Left lobe of liver (tissue), 2 donors: ENCODE measurements around the gene MKNK2. TPM values are rescaled to one million over a fixed set of nuclear protein-coding genes. Genes with fewer than 3 reads are reported as not detected.
A peak's percentile ranks its signal among the peaks of the same experiment; 100 is the strongest.

Source experiments
- ATAC-seq: fragments of 200-7000 bp; cut with Tn5 transposase; one replicate; pipeline ENCODE4 v1.9.1; 2020; ENCODE audit warnings: mild to moderate bottlenecking, moderate library complexity
- DNase-seq: peaks from one replicate; pipeline ENCODE4 v3.0.0-alpha.2; 2020; ENCODE audit warnings: low spot score
- total RNA-seq: library from RNA; stranded (reverse); gene quantifications from one replicate; pipeline ENCODE4 v1.2.1, GENCODE V29; 2021
- donor health status: DM: no; HTN: no; CAD: no; lungs with moderate emphysema.
- donor health status: DM: no; HTN: yes; CAD: no.

Gene MKNK2
- total RNA-seq, 1 donor from 2014 or later: 149 TPM

DNA sequence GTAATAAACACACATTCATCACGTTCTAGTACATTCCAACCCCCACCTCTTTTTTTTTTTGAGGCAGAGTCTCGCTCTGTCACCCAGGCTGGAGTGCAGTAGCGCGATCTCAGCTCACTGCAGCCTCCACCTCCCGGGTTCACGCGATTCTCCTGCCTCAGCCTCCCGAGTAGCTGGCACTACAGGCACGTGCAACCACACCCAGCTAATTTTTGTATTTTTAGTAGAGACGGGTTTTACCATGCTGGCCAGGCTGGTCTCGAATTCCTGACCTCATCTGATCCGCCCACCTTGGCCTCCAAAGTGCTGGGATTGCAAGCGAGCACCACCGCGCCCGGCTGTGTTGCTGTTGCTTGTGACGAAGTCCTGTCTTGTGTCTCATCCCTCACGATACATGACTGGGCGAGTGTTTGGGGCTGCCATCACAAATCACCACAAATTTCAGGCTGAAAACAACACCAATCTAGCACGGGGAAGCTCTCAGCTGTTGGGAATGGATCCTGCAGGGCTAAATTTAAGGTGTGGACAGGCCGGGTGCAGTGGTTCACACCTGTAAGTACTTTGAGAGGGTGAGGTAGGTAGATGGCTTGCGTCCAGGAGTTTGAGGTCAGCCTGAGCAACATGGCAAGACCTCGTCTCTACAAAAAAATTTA, 29.4 kb upstream of the MKNK2 start:
- DNase-seq (no peak), ATAC-seq (no peak)

DNA sequence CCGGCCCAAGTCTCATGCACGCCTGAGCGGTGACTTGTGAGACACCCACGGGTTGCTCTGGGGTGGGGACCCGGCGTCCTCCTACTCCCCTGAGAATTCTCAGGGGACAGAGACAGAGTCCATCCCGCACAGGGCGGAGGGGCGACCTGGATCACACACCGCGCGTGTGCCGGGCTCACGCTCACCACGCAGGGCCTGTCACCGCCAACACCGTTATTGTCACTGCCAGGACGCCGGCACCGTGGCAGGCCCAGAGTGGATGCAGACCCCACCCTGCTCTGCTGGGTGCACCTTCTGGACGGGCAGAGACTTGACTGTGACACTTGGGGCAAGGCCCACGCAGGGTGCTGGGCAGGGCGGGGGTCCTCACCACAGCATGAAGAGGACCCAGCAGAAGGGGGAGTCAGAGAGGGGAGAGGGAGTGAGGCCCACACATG, 28.8 kb upstream of the MKNK2 start:
- ATAC-seq: no peak
- DNase-seq: no peak

DNA sequence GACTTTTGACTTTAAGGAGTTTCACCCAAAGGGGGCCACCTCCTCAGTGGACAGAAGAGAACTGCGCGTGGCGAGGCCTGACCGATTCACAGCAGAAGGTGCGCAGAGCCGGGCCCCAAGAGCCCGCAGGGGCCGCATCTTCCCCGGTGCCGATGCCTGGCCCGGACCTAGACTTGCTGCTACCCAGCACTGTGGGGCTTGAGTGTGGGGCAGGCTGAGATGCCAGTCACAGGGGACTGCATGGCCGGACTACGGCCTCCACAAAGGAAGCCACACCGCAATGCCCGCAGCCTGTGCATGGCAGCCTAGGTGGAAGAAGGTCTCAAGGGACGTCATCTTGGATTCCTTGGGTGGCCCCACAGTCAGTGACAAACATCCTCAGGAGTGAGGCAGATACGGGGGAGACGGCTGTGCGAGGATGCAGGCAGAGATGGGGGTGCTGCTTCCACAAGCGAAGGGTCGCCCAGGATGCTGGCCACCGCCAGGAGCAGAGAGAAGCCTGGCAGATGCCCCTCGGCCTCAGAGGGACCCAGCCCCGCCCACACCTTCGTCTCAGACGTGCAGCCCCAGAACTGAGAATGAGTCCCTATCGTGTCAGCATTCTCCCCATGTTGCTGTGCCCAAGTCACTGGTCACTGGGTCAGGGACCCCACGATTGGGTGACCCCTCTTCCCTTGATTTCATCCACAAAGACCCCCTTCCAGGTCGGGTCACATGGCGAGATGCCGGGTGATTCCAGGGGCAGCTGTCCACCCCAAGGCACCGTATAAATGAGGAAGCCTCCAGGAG, 28.2 kb upstream of the MKNK2 start:
- ATAC-seq: no peak
- DNase-seq: no peak

DNA sequence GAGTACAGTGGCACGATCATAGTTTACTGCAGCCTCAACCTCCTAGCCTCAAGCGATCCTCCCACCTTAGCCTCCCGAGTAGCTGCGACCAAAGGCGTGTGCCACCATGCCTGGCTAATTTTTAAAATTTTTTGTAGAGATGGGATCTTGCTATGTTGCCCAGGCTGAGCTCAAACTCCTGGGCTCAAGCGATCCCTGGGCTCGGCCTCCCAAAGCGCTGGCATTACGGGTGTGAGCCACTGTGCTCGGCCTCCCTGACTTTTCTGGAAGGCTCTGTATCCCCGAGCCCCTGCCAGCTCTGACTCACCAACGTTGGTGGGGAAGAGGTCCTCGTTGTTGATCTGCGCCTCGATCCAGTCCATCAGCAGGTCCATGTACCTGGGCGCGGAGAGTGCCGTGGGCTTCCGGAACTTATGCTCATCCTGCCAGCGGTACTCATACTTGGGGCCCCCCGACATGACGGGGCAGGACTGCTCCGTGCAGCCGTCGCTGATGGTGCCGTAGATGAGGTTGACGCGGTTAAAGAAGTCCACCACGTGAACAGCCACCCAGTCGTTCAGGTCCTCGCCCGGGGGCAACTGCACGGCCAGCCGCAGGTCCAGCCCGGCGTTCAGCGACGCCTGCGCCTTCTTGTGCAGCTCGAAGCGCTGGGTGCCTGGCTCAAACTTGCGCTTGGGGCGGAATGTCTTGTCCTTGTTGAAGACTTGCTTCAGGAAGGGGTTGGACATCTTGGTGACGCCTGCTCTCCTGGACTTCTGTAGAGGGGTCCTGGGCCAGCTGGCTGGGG, 27.0 kb upstream of the MKNK2 start:
- DNase-seq (no peak), ATAC-seq (no peak)

DNA sequence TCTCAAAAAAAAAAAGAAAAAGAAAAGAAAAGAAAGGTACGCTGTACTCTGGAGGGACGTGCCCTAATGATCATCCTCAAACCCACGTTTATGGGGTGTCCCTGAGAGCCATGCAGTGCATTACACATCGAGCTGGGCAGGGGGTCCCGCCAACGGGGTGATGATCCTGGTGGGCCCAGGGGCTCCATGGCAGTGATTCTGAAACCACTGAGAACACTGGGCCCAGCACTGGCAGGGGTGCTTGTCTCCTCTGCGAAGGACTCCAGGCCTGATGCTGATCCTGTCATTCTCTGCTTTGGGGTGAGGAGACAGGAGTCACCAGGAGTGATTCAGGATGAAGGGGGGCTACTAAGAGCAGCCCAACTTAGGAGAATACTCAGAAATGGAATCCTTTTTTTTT, 26.4 kb upstream of the MKNK2 start:
- DNase-seq (no peak), ATAC-seq (no peak)

DNA sequence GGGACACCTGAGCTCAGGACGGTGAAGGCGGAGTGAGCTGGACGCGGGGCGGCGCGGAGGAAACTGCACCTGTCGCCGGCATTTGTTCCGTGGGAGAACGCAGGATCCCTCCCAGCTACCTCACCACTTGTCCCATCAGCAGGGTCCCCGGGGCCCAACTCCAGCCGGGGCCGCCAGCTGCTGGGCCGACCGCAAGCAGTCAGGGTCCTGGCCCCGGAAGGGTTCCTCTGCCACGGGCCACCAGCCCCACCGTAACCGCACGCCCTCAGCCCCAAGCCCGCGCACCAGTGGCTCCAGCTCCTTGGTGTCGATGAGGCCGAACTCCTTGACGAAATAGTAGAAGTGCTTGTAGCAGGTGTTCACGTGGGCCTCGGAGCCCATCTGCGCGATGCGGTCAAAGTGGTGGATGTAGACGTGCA, 25.5 kb upstream of the MKNK2 start:
- DNase-seq: no peak

DNA sequence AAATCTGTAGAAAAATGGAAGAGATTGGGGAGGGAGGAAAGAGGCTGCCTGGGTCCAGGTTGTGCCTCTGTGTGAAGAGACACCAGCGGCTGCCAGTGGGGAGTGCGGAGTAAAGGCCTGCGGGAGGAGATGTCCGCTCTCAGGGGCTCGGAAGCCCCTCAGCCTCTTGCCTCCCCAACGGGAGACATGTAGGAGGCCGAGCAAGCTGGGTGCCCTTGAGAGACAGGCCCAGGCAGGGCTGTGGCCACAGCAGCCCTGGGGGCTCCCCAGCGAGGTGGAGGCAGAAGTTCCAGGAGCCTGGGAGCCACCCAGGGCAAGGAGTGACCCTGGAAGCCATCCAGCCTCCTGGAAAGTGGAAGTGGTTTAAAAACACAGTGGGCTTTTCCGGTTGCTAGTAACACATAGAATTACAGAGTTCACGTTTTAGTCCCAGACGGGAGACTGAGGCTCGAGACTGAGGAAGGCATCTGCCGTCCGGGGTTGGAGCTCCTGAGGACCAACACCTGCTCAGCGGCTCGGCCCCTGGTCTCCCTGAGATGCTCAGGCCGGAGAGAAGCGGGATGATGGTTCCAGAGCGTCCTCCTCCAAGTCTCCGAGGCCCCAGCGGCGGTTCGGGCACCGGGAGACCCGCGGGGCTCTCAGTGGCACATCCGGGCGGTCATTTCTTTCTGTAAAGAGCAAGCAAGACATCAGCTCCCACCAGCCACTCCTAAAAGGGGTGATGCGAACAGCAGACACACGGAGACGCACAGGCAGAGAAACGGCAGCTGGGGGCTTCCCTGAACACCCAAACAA, 21.9 kb upstream of the MKNK2 start:
- no peak for ATAC-seq
- DNase-seq: no peak

More for the DNA sequence above, 25.5 kb upstream of the MKNK2 start:
- no peak for ATAC-seq

DNA sequence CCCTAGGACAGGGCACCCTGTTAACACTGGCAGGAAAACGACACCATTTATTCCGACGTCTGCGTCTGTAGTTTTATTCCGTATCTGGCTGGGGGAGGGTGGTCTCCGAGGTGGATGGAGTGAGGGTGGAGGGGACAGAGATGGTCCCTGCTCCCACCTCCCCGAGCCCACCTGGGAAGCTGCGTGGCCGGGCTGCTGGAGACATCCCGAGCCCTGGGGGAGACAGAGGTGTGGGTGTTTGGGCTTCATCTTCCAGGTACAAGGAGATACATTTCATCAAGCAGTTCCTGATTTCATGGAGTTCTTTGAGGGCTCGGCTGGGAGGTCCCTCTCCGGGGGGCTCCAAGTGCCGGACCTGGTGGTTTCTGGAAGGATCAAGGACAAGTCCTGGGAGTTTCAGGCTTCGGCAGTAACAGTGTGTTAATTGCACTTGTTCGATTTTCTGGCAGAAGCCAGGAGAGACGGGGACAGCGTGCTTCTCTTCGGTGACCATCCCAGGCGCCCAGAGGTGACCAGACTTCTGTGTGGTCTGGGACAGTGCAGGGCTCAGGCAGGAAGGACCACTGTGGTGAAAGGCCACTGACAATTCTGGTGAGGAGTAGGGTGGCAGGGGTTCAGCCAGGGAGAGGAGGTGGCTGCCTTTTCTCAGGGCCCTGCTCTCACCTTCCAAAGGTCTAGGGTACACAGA, 20.1 kb upstream of the MKNK2 start:
- ATAC-seq: no peak
- DNase-seq: no peak

DNA sequence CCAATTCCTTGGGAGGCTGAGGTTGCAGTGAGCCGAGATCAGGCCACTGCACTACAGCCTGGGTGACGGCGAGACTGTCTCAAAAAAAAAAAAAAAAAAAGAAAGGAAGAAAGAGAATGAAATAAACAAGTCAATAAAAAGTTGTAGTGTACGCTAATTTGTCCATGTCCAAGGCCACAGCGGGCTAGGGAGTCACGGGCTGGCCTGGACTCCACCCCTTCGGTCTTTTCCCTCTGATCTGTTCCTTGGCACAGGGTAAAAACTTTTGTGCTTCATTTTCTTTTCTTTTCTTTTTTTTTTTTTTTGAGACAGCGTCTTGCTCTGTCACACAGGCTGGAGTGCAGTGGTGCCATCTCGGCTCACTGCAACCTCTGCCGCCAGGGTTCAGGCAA, 19.4 kb upstream of the MKNK2 start:
- DNase-seq (no peak), ATAC-seq (peak; percentile 33)

DNA sequence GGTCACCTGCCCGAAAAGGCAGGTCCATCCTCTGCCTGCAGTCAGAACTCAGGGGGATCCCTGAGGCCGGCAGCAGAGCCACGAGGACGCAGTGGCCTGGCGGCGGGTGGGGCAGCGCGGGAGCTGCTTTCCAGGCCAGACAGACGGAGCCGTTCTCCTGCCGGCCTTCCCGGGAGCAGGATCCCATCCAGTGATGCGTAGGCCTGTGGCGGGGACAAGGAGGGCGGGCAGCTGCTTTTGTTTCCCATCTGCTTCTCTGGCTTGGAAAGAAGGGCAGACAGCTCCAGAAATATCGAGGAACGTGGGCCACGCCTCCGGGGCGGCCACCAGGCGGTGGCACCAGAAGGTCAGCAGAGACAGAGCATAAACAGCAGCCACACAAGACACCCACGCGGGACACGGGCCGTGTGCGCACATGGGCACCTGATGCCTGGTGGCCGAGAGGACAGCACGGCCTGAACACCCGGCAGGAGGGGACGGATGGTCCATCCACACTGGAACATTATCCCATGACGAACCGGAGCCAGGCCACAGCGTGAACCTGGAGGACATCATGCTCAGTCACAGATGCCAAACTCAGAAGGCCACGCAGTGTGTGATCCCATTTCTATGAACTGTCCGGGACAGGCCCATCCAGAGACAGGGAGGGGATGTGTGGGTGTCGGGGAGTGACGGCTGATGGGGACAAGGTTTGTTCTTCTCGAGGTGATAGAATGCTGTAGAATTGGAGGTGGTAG, 13.9 kb upstream of the MKNK2 start:
- ATAC-seq: no peak
- no peak for DNase-seq

DNA sequence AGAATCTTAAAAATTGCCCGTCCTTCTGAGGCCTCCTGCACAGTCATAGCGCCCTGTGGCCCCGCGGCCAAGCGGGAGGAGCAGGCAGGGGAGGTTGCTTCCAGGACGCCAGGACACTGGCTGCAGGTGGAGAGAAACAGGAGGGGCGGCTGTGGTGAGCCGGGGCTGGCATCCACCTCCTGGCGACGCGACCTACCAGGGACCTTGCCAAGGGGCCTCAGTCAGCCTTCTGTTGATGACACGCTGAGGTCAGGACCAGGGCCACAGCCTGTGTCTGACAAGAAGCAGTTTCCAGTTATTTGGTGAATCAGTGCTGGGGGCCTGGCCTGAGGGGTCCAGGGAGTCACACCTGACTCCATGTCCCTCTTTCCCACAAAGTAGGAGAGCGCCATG, 13.3 kb upstream of the MKNK2 start:
- ATAC-seq: no peak
- DNase-seq: no peak

DNA sequence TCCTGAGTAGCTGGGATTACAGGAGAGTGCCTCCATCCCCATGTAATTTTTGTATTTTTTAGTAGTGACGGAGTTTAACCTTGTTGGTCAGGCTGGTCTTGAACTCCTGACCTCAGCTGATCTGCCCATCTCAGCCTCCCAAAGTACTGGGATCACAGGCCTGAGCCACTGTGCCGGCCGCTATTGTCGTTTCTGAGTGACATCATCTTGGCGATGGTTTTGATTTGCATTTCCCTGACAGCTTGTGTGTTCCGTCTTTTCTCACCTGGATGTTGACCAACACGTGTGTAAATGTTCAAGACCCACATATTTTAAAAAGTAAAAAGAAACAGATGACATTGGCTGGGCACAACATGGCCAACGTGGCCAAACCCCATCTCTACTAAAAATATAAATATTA, 12.8 kb upstream of the MKNK2 start:
- ATAC-seq: no peak
- no peak for DNase-seq

DNA sequence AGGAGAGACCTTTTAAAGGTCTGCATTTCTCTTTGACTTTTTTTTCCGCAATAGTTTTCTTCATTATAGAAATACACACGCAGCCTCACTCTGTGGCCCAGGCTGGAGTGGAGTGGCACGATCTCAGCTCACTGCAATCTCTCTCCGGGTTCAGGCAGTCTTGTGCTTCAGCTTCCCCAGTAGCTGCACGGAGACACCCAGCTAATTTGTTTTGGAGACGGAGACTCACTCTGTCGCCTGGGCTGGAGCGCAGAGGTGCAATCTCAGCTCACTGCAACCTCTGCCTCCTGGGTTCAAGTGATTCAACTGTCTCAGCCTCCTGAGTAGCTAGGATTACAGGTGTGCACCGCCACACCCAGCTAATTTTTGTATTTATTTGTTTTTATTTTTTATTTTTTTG, 11.7 kb upstream of the MKNK2 start:
- ATAC-seq (no peak), DNase-seq (no peak)

DNA sequence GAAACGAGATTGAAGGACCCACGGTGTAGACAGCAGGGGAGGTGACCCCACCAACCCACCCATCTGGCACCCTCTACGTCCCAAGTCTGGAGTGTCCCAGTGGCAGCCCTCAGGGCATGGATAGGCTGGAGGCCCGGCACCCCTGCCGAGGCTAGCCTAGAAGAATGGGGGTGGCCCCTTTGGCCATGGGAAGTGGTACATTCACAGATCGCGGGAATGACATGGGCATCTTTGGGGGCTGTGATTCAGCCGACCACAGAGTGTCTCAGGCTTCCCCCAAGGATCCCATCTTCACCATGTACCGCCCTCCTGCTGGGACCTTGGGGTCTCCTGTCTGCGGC, 11.3 kb upstream of the MKNK2 start:
- ATAC-seq (no peak), DNase-seq (no peak)

DNA sequence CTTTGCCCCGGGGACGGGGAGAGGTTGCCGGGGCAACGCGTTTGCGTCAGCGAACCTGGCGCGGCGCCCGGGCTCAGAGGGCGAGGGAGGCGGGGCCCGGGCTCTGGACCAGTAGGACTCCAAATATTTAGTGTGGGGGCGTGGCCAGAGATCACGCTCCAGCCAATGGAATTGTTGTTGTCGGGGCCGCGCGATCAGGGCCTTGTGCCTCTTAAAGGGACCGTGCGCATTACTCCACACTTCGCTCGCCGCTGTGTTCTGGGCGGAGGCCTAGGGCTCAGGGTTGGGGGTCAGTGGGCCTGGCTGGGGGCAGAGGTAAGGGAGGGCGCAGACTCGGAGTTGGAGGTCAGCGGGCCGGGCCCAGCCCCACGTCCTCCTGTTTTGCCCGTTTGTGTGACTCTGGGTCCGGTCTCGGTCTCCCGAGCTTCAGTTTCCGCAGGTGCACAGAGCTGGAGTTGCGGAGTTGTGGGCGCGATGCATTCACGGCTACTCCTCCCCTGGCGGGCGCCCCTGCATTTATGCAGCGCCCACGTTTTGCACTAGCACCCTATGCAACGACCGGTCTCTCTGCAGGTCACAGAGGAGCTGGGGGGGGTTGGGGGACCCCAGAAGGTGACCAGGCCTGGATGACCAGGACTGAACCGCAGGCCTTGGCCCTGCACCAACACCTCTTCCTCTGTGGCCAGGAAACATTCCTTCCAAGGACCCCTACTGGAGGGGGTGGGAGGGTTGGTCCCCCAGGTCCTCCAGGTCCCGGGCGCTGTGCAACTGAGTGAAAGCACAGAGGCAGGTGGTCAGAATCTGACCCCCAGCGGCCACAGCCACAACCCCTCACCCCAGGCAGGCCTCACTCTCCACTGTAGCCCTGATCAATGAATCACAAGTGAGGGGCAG, 10.7 kb upstream of the MKNK2 start:
- ATAC-seq: peak; percentile 76
- peak; percentile 99 for DNase-seq

DNA sequence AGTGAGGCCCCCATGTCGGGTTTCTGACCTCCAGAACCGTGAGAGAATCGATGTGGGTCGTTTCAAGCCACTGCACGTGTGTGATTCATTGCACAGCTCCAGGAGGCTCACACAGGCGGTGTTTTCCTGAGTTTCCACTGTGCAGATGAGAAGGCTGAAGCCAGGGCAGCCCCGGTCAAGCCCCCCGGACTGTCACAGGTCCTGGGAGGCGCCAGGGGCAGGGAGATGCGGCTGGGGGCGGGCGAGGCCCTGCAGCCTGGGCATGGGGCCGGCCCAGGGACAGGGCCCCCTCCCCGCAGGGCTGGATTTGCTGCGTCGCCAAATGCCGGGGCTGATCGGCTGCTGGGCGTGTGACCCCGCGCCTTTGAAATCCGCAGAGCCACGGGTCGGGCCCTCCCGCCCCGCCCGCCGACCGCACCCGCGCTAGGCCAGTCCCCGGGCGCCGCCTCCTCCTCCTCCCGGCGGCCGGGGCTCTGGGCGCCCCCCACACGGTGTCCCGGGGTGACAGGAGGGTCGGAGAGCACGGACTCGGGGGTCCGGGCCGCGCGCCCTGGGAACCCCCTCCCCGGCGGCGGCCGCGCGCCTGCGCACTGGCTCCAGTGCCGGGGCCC, 9.9 kb upstream of the MKNK2 start:
- DNase-seq (peak; percentile 88), ATAC-seq (peak; percentile 59)

DNA sequence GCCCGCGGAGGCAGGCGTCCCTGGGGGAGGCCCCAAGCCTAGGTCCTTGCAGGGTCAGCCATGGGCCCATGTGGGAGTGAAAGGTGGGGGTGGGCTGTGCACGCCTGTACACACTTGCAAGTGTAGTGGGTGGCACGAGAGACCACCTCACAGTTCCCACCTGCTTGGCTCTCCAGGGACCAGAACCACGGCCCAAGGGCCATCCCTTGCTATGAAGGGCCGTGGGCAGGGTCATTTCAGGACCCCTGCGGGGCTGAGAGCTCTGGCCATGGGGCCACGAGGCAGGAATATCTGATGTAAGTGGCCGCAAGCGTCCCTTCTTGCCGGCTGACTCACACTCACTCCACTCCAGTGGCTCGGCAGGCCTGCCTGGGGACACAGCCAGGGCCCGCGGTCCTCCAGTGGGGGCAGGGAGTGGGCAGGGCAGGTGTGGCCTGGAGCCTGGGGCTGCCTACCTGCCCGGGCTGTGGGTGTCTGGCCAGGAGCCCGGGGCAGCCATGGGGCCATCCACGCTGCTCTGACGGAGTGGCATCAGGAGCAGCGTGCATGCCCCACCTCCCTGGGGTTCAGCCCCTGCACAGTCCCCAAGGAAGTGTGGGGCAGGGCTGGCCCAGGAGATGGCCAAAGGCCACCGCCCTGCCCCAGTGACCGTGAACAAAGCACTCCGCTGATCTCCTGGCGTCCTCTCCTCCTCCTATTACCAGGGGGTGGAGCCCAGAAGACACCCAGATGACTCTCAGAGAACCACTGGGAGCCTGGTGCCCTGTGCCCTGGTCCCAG, 8.6 kb upstream of the MKNK2 start:
- ATAC-seq: peak; percentile 70
- peak; percentile 98 for DNase-seq
